Stomach (tissue), 9 donors: Measurements from ENCODE around the gene UBE2G1. TPM values are rescaled to one million over a fixed set of nuclear protein-coding genes. Genes with fewer than 3 reads are reported as not detected.

Source experiments
- DNase-seq, 2 donors: peaks; one replicate each; pipeline versions ENCODE4 v3.0.0 to v3.0.0-alpha.2; 2013 to 2019
- H3K27ac ChIP-seq, 5 donors: fragments of 200-600 bp in 4 of 5; sonication (generic) in 4 of 5; one replicate each; pipeline ENCODE4 v1.5.1; 2013 to 2019; ENCODE audit warnings: mild to moderate bottlenecking in 1 of 5, moderate library complexity in 1 of 5
- H3K27me3 ChIP-seq, 3 donors: fragments of 200-600 bp; sonication (generic); one replicate each; pipeline ENCODE4 v1.5.1; 2017 to 2019; ENCODE audit warnings: mixed run types in 1 of 3
- H3K36me3 ChIP-seq, 4 donors: fragments of 200-600 bp; sonication (generic); 1 replicate in 3 of 4; 2 replicates in 1 of 4; pipeline ENCODE4 v1.5.1; 2016 to 2019
- H3K4me1 ChIP-seq, 4 donors: fragments of 200-600 bp; sonication (generic); one replicate each; pipeline ENCODE4 v1.5.1; 2016 to 2019
- H3K4me3 ChIP-seq, 4 donors: fragments of 200-600 bp; sonication (generic) in 3 of 4; one replicate each; pipeline ENCODE4 v1.5.1; 2016 to 2019; ENCODE audit warnings: mild to moderate bottlenecking in 1 of 4
- H3K9me3 ChIP-seq, 4 donors: fragments of 200-600 bp; sonication (generic); one replicate each; pipeline ENCODE4 v1.5.1; 2016 to 2019
- EP300 ChIP-seq: sonication (generic); formaldehyde crosslinking; IDR thresholded peaks from one replicate; pipeline ENCODE4 v1.6.1; 2017; ENCODE audit warnings: antibody characterized with exemption
- POLR2A ChIP-seq, 4 donors: fragments of 450-650 bp; IDR thresholded peaks; one replicate each; pipeline ENCODE4 v1.6.1; 2016; ENCODE audit warnings: antibody characterized with exemption in 4 of 4, control low read depth in 2 of 4, mild to moderate bottlenecking in 1 of 4, moderate library complexity in 1 of 4
- POLR2AphosphoS5 ChIP-seq, 3 donors: sonication (generic); formaldehyde crosslinking; IDR thresholded peaks; one replicate each; pipeline ENCODE4 v1.6.1; 2016; ENCODE audit warnings: antibody characterized with exemption in 3 of 3
- WGBS, 5 donors: extraction: QIAGEN DNeasy Blood & Tissue Kit in 3 of 5; methylation state at CpG; one replicate each; pipeline versions ENCODE4 v1.1.5 to v1.1.7; 2013 to 2018; 5-methylcytosine and 5-hydroxymethylcytosine counted together
- intact Hi-C: fragments of 100-400 bp; cut with DNase I; formaldehyde crosslinking; loops from one replicate; pipeline ENCODE4 v1.15.1; 2023; ENCODE audit warnings: low total_unique reads
- polyA plus RNA-seq, 3 donors: library from polyadenylated mRNA; stranded (reverse); fragments of 200-250 nt; gene quantifications; one replicate each; pipeline ENCODE4 v1.2.3, GENCODE V29; 2013
- total RNA-seq, 5 donors: library from RNA; depleted of rRNA; stranded (reverse); fragments of >200 nt; gene quantifications; one replicate each; pipeline versions ENCODE4 v1.1.0 to v1.2.3, GENCODE V29; 2014 to 2016
- TF ChIP-seq, protein P1 (sequence below), 7 experiments: fragments of 450-650 bp in 4 of 7; fragments of 200-600 bp in 3 of 7; sonication (generic) in 3 of 7; IDR thresholded peaks; one replicate each; pipeline ENCODE4 v1.5.1; 2016 to 2019; ENCODE audit warnings: antibody characterized with exemption in 7 of 7, control low read depth in 2 of 7, mild to moderate bottlenecking in 1 of 7
- donor health status: healthy with polysubstance abuse.
- donor health status: Bipolar disorder and iron deficiency.
- donor health status: healthy.

The UBE2G1 gene
- total and polyA plus RNA-seq, 8 donors: 14.0 to 91.0 (median 38.2) TPM

GRCh38 chr17:4409659-4410058 is 43.2 kb upstream of the UBE2G1 start:
- H3K27ac ChIP-seq: no peak overlapping the region
- TF ChIP-seq POLR2A (IDR thresholded peaks at IDR 0.05) (no peak), EP300 (no peak), POLR2AphosphoS5 (IDR thresholded peaks at IDR 0.05) (no peak)
- TF ChIP-seq, protein P1, sequence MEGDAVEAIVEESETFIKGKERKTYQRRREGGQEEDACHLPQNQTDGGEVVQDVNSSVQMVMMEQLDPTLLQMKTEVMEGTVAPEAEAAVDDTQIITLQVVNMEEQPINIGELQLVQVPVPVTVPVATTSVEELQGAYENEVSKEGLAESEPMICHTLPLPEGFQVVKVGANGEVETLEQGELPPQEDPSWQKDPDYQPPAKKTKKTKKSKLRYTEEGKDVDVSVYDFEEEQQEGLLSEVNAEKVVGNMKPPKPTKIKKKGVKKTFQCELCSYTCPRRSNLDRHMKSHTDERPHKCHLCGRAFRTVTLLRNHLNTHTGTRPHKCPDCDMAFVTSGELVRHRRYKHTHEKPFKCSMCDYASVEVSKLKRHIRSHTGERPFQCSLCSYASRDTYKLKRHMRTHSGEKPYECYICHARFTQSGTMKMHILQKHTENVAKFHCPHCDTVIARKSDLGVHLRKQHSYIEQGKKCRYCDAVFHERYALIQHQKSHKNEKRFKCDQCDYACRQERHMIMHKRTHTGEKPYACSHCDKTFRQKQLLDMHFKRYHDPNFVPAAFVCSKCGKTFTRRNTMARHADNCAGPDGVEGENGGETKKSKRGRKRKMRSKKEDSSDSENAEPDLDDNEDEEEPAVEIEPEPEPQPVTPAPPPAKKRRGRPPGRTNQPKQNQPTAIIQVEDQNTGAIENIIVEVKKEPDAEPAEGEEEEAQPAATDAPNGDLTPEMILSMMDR (IDR thresholded peaks at IDR 0.05): no peak
- 73 to 81% (median 79%) methylated on average over 6 of the region's 6 CpGs for WGBS, 5 donors

GRCh38 chr17:4407851-4408250 is 41.4 kb upstream of the UBE2G1 start:
- no peak overlapping the region for H3K4me3 ChIP-seq
- no peaks in the 10 kb centered on the region for H3K27me3 ChIP-seq
- TF ChIP-seq EP300: no peak
- peak in 1 of 3 donors; percentile 46 for TF ChIP-seq POLR2AphosphoS5 (IDR thresholded peaks at IDR 0.05)
- peak; percentile 58 to 69 for DNase-seq
- H3K9me3 ChIP-seq: no peaks in the 10 kb centered on the region
- 41 to 65% (median 51%) methylated on average over 8 of the region's 8 CpGs for WGBS, 5 donors
- no peaks in the 10 kb centered on the region for H3K36me3 ChIP-seq
- intact Hi-C loops: no loop called here
- H3K27ac ChIP-seq: peak overlapping the region in 2 of 5 donors; percentile 16 to 38
- H3K4me1 ChIP-seq: peaks cover 0 to 3% (median 1%) of the 10 kb centered on the region in 4 donors

More at GRCh38 chr17:4409659-4410058, 43.2 kb upstream of the UBE2G1 start:
- no peaks in the 10 kb centered on the region for H3K9me3 ChIP-seq
- DNase-seq: no peak
- peaks cover 0 to 9% (median 5%) of the 10 kb centered on the region in 4 donors for H3K4me1 ChIP-seq
- H3K36me3 ChIP-seq: no peaks in the 10 kb centered on the region
- no peaks in the 10 kb centered on the region for H3K27me3 ChIP-seq
- H3K4me3 ChIP-seq: no peak overlapping the region
- intact Hi-C loops: no loop called here

DNA sequence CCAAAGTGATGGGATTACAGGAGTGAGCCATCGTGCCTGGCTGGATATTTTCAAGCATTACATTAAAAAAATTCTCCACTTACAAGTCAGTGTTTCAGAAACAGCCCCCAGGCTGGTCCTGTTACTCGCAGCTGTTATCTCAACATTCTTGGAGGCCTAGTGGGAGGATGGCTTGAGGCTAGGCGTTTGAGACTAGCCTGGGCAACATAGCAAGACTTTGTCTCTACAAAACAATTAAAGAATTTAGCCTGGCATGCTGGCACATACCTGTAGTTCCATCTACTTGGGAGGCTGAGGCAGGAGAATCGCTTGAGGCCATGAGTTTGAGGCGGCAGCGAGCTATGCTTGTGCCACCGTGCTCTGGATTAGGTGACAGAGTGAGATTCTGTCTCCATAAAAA is 40.7 kb upstream of the UBE2G1 start:
- Histone ChIP-seq H3K4me1 (peaks cover 0 to 3% (median 0%) of the 10 kb centered on the region in 4 donors), H3K36me3 (no peaks in the 10 kb centered on the region), H3K27ac (no peak overlapping the region), H3K4me3 (no peak overlapping the region), H3K9me3 (no peaks in the 10 kb centered on the region), H3K27me3 (no peaks in the 10 kb centered on the region)
- WGBS, 5 donors: 80 to 92% (median 90%) methylated on average over 7 of the region's 7 CpGs
- intact Hi-C loops: no loop called here
- DNase-seq: no peak
- no peak for TF ChIP-seq POLR2A (IDR thresholded peaks at IDR 0.05)
- TF ChIP-seq POLR2AphosphoS5 (IDR thresholded peaks at IDR 0.05): no peak
- TF ChIP-seq, protein P1 (IDR thresholded peaks at IDR 0.05): no peak
- no peak for TF ChIP-seq EP300

GRCh38 chr17:4406386-4406785 is 39.9 kb upstream of the UBE2G1 start:
- H3K27me3 ChIP-seq: no peaks in the 10 kb centered on the region

DNA sequence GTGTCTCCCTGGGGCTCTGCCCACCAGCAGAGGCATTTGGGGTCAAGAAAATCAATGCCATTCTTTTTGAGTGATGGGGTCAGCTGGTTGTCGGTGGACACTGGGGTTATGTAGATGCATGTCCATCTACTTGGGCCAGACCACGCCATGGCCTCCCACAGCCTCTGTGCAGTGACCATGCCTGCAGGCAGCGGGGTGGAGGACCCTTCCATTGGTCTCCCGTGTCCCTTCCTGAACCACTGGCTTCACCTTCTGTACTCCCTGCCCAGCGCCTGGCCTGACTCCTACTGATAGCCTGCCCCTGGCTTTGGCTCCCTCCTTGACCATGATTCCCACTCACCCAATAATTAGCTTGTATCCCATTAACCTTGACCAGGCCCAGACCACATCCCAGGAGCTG is 39.2 kb upstream of the UBE2G1 start:
- H3K4me3 ChIP-seq: no peak overlapping the region
- DNase-seq: no peak
- peaks cover 0 to 3% (median 0%) of the 10 kb centered on the region in 4 donors for H3K4me1 ChIP-seq
- H3K27me3 ChIP-seq: no peaks in the 10 kb centered on the region
- WGBS, 5 donors: 81 to 89% (median 89%) methylated on average over 5 of the region's 5 CpGs
- H3K27ac ChIP-seq: no peak overlapping the region
- TF ChIP-seq, protein P1 (IDR thresholded peaks at IDR 0.05): no peak
- no peak for TF ChIP-seq POLR2AphosphoS5 (IDR thresholded peaks at IDR 0.05)
- TF ChIP-seq EP300: no peak
- TF ChIP-seq POLR2A (IDR thresholded peaks at IDR 0.05): no peak
- no peaks in the 10 kb centered on the region for H3K9me3 ChIP-seq
- intact Hi-C loops: no loop called here
- no peaks in the 10 kb centered on the region for H3K36me3 ChIP-seq

More at GRCh38 chr17:4406386-4406785, 39.9 kb upstream of the UBE2G1 start:
- Histone ChIP-seq H3K4me1 (peaks cover 0 to 3% (median 0%) of the 10 kb centered on the region in 4 donors), H3K36me3 (no peaks in the 10 kb centered on the region), H3K27ac (no peak overlapping the region), H3K4me3 (no peak overlapping the region), H3K9me3 (no peaks in the 10 kb centered on the region)
- 93 to 96% (median 95%) methylated on average over 10 of the region's 10 CpGs for WGBS, 5 donors
- TF ChIP-seq POLR2AphosphoS5 (IDR thresholded peaks at IDR 0.05): no peak
- no peak for TF ChIP-seq POLR2A (IDR thresholded peaks at IDR 0.05)
- TF ChIP-seq EP300: no peak
- TF ChIP-seq, protein P1 (IDR thresholded peaks at IDR 0.05): no peak
- no peak for DNase-seq
- intact Hi-C loops: no loop called here
